HG03342 (cell line): ENCODE data around the gene HNRNPUL1.
"Not testable (repeated sequence)": the region's sequence is repeated elsewhere in the genome, so short reads cannot be mapped to it uniquely, and the experiment has no call there.

Source experiments
- ATAC-seq: cut with Tn5 transposase; IDR thresholded peaks from one replicate; pipeline ENCODE4 v1.9.1; 2021; ENCODE audit warnings: mild to moderate bottlenecking, moderate library complexity; ENCODE audit not compliant: unreplicated experiment

Gene HNRNPUL1

GRCh38 chr19:41324231-41324702 is 60.1 kb downstream of the HNRNPUL1 start:
- no peak for ATAC-seq

GRCh38 chr19:41324921-41325639 is 60.9 kb downstream of the HNRNPUL1 start:
- ATAC-seq: no peak

GRCh38 chr19:41325640-41325946 is 61.4 kb downstream of the HNRNPUL1 start:
- no peak for ATAC-seq

- no peak for ATAC-seq
Measured at GRCh38 chr19:41325947-41326706, 62.0 kb downstream of the HNRNPUL1 start.

GRCh38 chr19:41327076-41327575 is 63.0 kb downstream of the HNRNPUL1 start:
- no peak for ATAC-seq

- peak; percentile 36 for ATAC-seq
Measured at GRCh38 chr19:41327576-41328156, 63.5 kb downstream of the HNRNPUL1 start.

GRCh38 chr19:41328157-41328841 is 64.1 kb downstream of the HNRNPUL1 start:
- peak; percentile 16 for ATAC-seq

GRCh38 chr19:41328842-41329225 is 64.7 kb downstream of the HNRNPUL1 start:
- ATAC-seq: peak; percentile 7

GRCh38 chr19:41330481-41330880 is 66.3 kb downstream of the HNRNPUL1 start:
- ATAC-seq: no peak

- no peak for ATAC-seq
Measured at GRCh38 chr19:41330946-41331678, 66.9 kb downstream of the HNRNPUL1 start.

- ATAC-seq: no peak
Measured at GRCh38 chr19:41332000-41332399, 67.8 kb downstream of the HNRNPUL1 start.

GRCh38 chr19:41332468-41332867 is 68.3 kb downstream of the HNRNPUL1 start:
- ATAC-seq: no peak

- no peak for ATAC-seq
Measured at GRCh38 chr19:41334793-41335192, 70.6 kb downstream of the HNRNPUL1 start.

GRCh38 chr19:41335467-41335866 is 71.3 kb downstream of the HNRNPUL1 start:
- no peak for ATAC-seq

- no peak for ATAC-seq
Measured at GRCh38 chr19:41339936-41340335, 75.8 kb downstream of the HNRNPUL1 start.

- ATAC-seq: no peak
Measured at GRCh38 chr19:41341669-41342490, 77.7 kb downstream of the HNRNPUL1 start.

GRCh38 chr19:41344162-41344561 is 80.0 kb downstream of the HNRNPUL1 start:
- ATAC-seq: no peak

- not testable (repeated sequence) for ATAC-seq
Measured at GRCh38 chr19:41346916-41347315, 82.7 kb downstream of the HNRNPUL1 start.

GRCh38 chr19:41350735-41351338 is 86.7 kb downstream of the HNRNPUL1 start:
- no peak for ATAC-seq
